IMR-90 (cell line): ENCODE measurements around the gene FRMD5. TPM values are rescaled to one million over a fixed set of nuclear protein-coding genes. Genes with fewer than 3 reads are reported as not detected.

Experiments
- ATAC-seq: fragments of 200-7000 bp; cut with Tn5 transposase; 2 replicates; pipeline ENCODE4 v1.9.1; 2020; ENCODE audit warnings: low read depth, mild to moderate bottlenecking, moderate library complexity
- BruUV-seq: library from RNA; stranded (reverse); fragments of 400-500 nt; replicated peaks from 2 replicates; lab custom pipeline; 2021; lab: Mats Ljungman, UMichigan
- CTCF ChIA-PET: fragments of 300-600 bp; formaldehyde crosslinking; extraction: SDS; loops from one replicate; lab custom pipeline; 2021; ENCODE audit warnings: antibody characterized with exemption; lab: Yijun Ruan, JAX
- POLR2A ChIA-PET: fragments of 300-600 bp; sonication (Branson Sonifier 250); formaldehyde crosslinking; loops from one replicate; lab custom pipeline; 2022; ENCODE audit warnings: antibody characterized with exemption; ENCODE audit not compliant: unreplicated experiment; lab: Charles Lee
- DNase-seq: peaks from one replicate; pipeline ENCODE4 v3.0.0; 2013
- H2AFZ ChIP-seq: replicated peaks from 2 replicates; pipeline ENCODE3; 2013; ENCODE audit warnings: low read length, mild to moderate bottlenecking; ENCODE audit not compliant: poor library complexity
- H2AK5ac ChIP-seq: 2 replicates; pipeline ENCODE4 v1.6.1; 2013; ENCODE audit warnings: low read depth, low read length, inconsistent platforms
- H2AK9ac ChIP-seq: replicated peaks from 2 replicates; pipeline ENCODE3; 2013; ENCODE audit warnings: mild to moderate bottlenecking, low read depth, low read length, moderate library complexity; ENCODE audit not compliant: poor library complexity
- H2BK120ac ChIP-seq: 2 replicates; pipeline ENCODE4 v1.6.1; 2013; ENCODE audit warnings: low read depth, low read length, inconsistent platforms
- H2BK15ac ChIP-seq: 3 replicates; pipeline ENCODE4 v1.6.1; 2013; ENCODE audit warnings: low read depth, low read length, inconsistent platforms
- H2BK20ac ChIP-seq: 2 replicates; pipeline ENCODE4 v1.6.1; 2013; ENCODE audit warnings: low read depth, mild to moderate bottlenecking, inconsistent platforms, low read length, moderate library complexity
- H2BK5ac ChIP-seq: 2 replicates; pipeline ENCODE4 v1.6.1; 2013; ENCODE audit warnings: mild to moderate bottlenecking, low read depth, low read length, inconsistent platforms; ENCODE audit not compliant: poor library complexity, severe bottlenecking
- H3K14ac ChIP-seq: replicated peaks from 2 replicates; pipeline ENCODE4 v1.6.1; 2013; ENCODE audit warnings: low read depth, low read length, inconsistent platforms
- H3K18ac ChIP-seq: 2 replicates; pipeline ENCODE4 v1.6.1; 2013; ENCODE audit warnings: low read depth, low read length, control low read depth
- H3K23ac ChIP-seq: 2 replicates; pipeline ENCODE4 v1.6.1; 2013; ENCODE audit warnings: low read depth, low read length, inconsistent platforms
- H3K27ac ChIP-seq: 2 replicates; pipeline ENCODE4 v1.5.1; 2013; ENCODE audit warnings: mild to moderate bottlenecking, control low read depth, low read length; ENCODE audit not compliant: insufficient read depth
- H3K27me3 ChIP-seq: 2 replicates; pipeline ENCODE4 v1.6.1; 2013; ENCODE audit warnings: low read length; ENCODE audit not compliant: control insufficient read depth, insufficient read depth
- H3K36me3 ChIP-seq: 2 replicates; pipeline ENCODE4 v1.6.1; 2013; ENCODE audit warnings: low read length, mixed read lengths; ENCODE audit not compliant: control insufficient read depth, insufficient read depth
- H3K4ac ChIP-seq: 2 replicates; pipeline ENCODE4 v1.6.1; 2013; ENCODE audit warnings: low read depth, low read length, inconsistent platforms
- H3K4me1 ChIP-seq: 2 replicates; pipeline ENCODE4 v1.6.1; 2013; ENCODE audit warnings: low read length, mixed read lengths; ENCODE audit not compliant: control insufficient read depth, insufficient read depth
- H3K4me2 ChIP-seq: 2 replicates; pipeline ENCODE4 v1.6.1; 2013; ENCODE audit warnings: low read depth, mild to moderate bottlenecking, control low read depth, low read length, moderate library complexity
- H3K4me3 ChIP-seq: 2 replicates; pipeline ENCODE4 v1.5.1; 2013; ENCODE audit warnings: low read depth, mild to moderate bottlenecking, control low read depth, low read length, moderate library complexity; ENCODE audit not compliant: insufficient read depth
- H3K56ac ChIP-seq: 2 replicates; pipeline ENCODE4 v1.6.1; 2013; ENCODE audit warnings: low read length, inconsistent platforms; ENCODE audit not compliant: insufficient read depth; ENCODE audit errors: extremely low read depth
- H3K79me1 ChIP-seq, 2 experiments: 2 replicates each; pipeline ENCODE4 v1.6.1; 2013; ENCODE audit warnings: low read length in 2 of 2, inconsistent platforms in 1 of 2, low read depth in 1 of 2
- H3K9ac ChIP-seq: 2 replicates; pipeline ENCODE4 v1.6.1; 2013; ENCODE audit warnings: low read depth, low read length, control low read depth
- H3K9me1 ChIP-seq: 2 replicates; pipeline ENCODE4 v1.6.1; 2013; ENCODE audit warnings: low read length, inconsistent platforms; ENCODE audit not compliant: insufficient read depth
- H3K9me3 ChIP-seq: 2 replicates; pipeline ENCODE4 v1.6.1; 2013; ENCODE audit warnings: low read length; ENCODE audit not compliant: control insufficient read depth, insufficient read depth
- H4K20me1 ChIP-seq: 2 replicates; pipeline ENCODE4 v1.6.1; 2013; ENCODE audit warnings: low read length, inconsistent platforms; ENCODE audit not compliant: insufficient read depth
- H4K5ac ChIP-seq: 2 replicates; pipeline ENCODE4 v1.6.1; 2013; ENCODE audit warnings: mild to moderate bottlenecking, low read depth, low read length, control low read depth
- H4K8ac ChIP-seq, 2 experiments: 2 replicates each; pipeline ENCODE4 v1.6.1; 2013; ENCODE audit warnings: low read depth in 2 of 2, low read length in 2 of 2, control low read depth in 1 of 2, inconsistent platforms in 1 of 2
- H4K91ac ChIP-seq: 2 replicates; pipeline ENCODE4 v1.6.1; 2013; ENCODE audit warnings: low read depth, low read length, inconsistent platforms; ENCODE audit not compliant: insufficient read depth
- CHD1 ChIP-seq: IDR thresholded peaks from 2 replicates; pipeline ENCODE4 v1.6.1; 2012; ENCODE audit warnings: low read depth, low read length, improper control_type of control experiment
- MXI1 ChIP-seq: IDR thresholded peaks from 2 replicates; pipeline ENCODE4 v1.6.1; 2012; ENCODE audit warnings: low read depth, mild to moderate bottlenecking, low read length, moderate library complexity, borderline replicate concordance
- RCOR1 ChIP-seq: IDR thresholded peaks from 2 replicates; pipeline ENCODE4 v1.6.1; 2012; ENCODE audit warnings: mild to moderate bottlenecking, low read length, improper control_type of control experiment; ENCODE audit not compliant: insufficient replicate concordance
- RFX5 ChIP-seq: IDR thresholded peaks from 2 replicates; pipeline ENCODE4 v1.8.0; 2012; ENCODE audit warnings: low read depth, mild to moderate bottlenecking, low read length, moderate library complexity
- SMC3 ChIP-seq: fragments of 150-350 bp; IDR thresholded peaks from 2 replicates; pipeline ENCODE4 v1.6.1; 2016; ENCODE audit warnings: low read depth, mild to moderate bottlenecking, antibody characterized with exemption, low read length, moderate library complexity
- WGBS, 2 experiments: methylation state at CpG; one replicate each; pipeline versions ENCODE4 v1.1.5 to v1.1.7; 2013; ENCODE audit warnings: missing lambda C conversion rate in 2 of 2; ENCODE audit not compliant: insufficient read length in 1 of 2; ENCODE audit errors: extremely low coverage in 2 of 2; 5-methylcytosine and 5-hydroxymethylcytosine counted together
- dilution Hi-C: fragments of 300-500 bp; cut with HindIII; formaldehyde crosslinking; loops from one replicate; pipeline ENCODE4 v1.14.3; 2018; ENCODE audit warnings: low sequenced_read_pairs; ENCODE audit not compliant: unreplicated experiment
- in situ Hi-C: fragments of 300-500 bp; cut with MboI; formaldehyde crosslinking; loops from 3 replicates; pipeline ENCODE4 v1.14.3; 2019; ENCODE audit warnings: low sequenced_read_pairs, inconsistent platforms, mixed read lengths
- intact Hi-C: fragments of 100-400 bp; cut with micrococcal nuclease; formaldehyde crosslinking; loops from 2 replicates; pipeline ENCODE4 v1.10.0; 2022
- polyA plus RNA-seq, 3 experiments: library from polyadenylated mRNA; depleted of rRNA; stranded (reverse); fragments of >200 nt; gene quantifications; 2 replicates each; pipeline ENCODE4 v1.2.3, GENCODE V29; 2012; ENCODE audit warnings: low replicate concordance in 1 of 3
- total RNA-seq: library from RNA; depleted of rRNA; stranded (reverse); fragments of >200 nt; gene quantifications from 2 replicates; pipeline ENCODE4 v1.2.3, GENCODE V29; 2012

The FRMD5 gene
- total and polyA plus RNA-seq, 2 of the 4 experiments (the other 2 are of a cell fraction), result 4.1 to 5.4 TPM

- no peak overlapping the region for H3K9ac ChIP-seq
- in situ Hi-C loops (no loop called here), dilution Hi-C loops (no loop called here), intact Hi-C loops (no loop called here)
- peaks cover 11% of the 10 kb centered on the region; the same call in 1 of the 2 replicates for H3K9me1 ChIP-seq
- H4K5ac ChIP-seq, result no peak overlapping the region
- H3K23ac ChIP-seq, result no peak overlapping the region
- H2AK9ac ChIP-seq, result no peak overlapping the region
- no peak overlapping the region for H3K4me3 ChIP-seq
- no peaks in the 10 kb centered on the region for H3K79me1 ChIP-seq
- H3K4me2 ChIP-seq, result no peak overlapping the region
- H4K20me1 ChIP-seq, result no peaks in the 10 kb centered on the region
- H2BK120ac ChIP-seq, result no peak overlapping the region
- no peaks in the 10 kb centered on the region for H3K36me3 ChIP-seq
- 60% methylated on average over 1 of the region's 4 CpGs; no CpG with 5 or more reads in 1 of the 2 experiments for WGBS, 2 experiments
- no peak overlapping the region for H2BK5ac ChIP-seq
- no peak overlapping the region for H2BK20ac ChIP-seq
- H3K9me3 ChIP-seq, result no peaks in the 10 kb centered on the region
- H3K4ac ChIP-seq, result no peak overlapping the region
- BruUV-seq, result no TSS peak
- no peak overlapping the region for H4K91ac ChIP-seq
- ATAC-seq (no peak), DNase-seq (no peak)
- H3K4me1 ChIP-seq, result peaks cover 9% of the 10 kb centered on the region; the same call in 1 of the 2 replicates
- H3K27me3 ChIP-seq, result no peaks in the 10 kb centered on the region
- H3K56ac ChIP-seq, result no peak overlapping the region
- no peak overlapping the region for H3K14ac ChIP-seq
- H4K8ac ChIP-seq, result no peak overlapping the region
- H2BK15ac ChIP-seq, result no peak overlapping the region
- ChIA-PET CTCF (no interaction called here), POLR2A (no interaction called here)
- no peak overlapping the region for H2AFZ ChIP-seq
- TF ChIP-seq RCOR1 (no peak), MXI1 (no peak), CHD1 (no peak), RFX5 (no peak), SMC3 (no peak)
- no peak overlapping the region for H2AK5ac ChIP-seq
- no peak overlapping the region for H3K27ac ChIP-seq
- H3K18ac ChIP-seq, result no peak overlapping the region
Observed at GRCh38 chr15:43927203-43927602, 267.9 kb downstream of the FRMD5 start.
